GM21367 (cell line): ENCODE data around the gene HCN1.
"Not testable (repeated sequence)": the region's sequence is repeated elsewhere in the genome, so short reads cannot be mapped to it uniquely, and the experiment has no call there.

ENCODE experiments used
- ATAC-seq: cut with Tn5 transposase; IDR thresholded peaks from one replicate; pipeline ENCODE4 v1.9.1; 2021; ENCODE audit not compliant: unreplicated experiment

The HCN1 gene

DNA sequence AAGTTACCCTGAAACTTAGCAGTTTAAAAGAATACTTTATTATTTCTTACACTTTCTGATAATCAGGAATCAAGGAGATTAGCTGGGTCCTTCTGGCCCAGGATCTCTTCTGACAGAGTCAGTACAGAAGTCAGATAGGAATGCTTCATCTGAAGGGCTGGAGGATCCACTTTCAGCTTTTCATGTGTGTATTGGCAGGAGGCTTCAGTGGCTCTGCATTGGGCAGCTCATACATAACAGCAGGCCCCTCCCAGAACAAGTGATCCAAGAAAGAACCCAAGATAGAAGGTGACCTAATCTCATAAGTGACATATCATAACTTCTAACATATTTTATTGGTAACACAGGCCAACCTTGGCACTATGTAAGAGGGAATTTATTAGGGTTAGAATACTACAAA is 258.4 kb downstream of the HCN1 start:
- no peak for ATAC-seq

DNA sequence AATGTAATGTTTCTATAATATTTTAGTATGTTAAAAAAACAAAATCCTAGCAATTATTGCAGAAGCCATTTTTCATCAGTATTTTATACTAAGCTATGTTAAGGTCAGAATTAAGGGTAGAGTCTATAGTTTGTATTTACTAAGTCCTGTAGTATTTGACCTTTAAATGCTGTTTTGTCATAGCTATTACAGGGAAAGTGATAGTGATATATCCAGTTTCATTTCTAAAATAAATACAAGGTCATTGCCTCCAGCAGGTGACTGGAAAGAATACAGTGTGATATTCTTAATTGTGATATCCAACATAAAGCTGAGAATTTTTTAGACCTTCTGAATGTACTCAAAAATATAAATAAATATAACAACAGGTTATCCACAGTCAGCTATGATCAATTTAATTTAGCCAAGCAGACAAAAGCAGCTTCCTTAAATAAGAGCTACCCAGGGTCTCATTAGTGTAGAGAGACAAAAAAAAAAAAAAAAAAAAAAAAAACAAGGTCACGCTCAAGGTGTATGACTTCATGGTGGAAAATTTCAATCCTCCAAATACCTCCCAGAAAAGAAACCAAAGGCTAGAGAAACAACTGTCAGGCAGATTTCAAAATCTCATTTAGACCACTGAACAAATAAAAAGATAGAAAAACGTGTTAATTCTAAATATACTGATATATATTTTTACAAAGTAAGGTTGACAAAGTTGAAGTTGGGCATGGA is 278.7 kb downstream of the HCN1 start:
- ATAC-seq: no peak

DNA sequence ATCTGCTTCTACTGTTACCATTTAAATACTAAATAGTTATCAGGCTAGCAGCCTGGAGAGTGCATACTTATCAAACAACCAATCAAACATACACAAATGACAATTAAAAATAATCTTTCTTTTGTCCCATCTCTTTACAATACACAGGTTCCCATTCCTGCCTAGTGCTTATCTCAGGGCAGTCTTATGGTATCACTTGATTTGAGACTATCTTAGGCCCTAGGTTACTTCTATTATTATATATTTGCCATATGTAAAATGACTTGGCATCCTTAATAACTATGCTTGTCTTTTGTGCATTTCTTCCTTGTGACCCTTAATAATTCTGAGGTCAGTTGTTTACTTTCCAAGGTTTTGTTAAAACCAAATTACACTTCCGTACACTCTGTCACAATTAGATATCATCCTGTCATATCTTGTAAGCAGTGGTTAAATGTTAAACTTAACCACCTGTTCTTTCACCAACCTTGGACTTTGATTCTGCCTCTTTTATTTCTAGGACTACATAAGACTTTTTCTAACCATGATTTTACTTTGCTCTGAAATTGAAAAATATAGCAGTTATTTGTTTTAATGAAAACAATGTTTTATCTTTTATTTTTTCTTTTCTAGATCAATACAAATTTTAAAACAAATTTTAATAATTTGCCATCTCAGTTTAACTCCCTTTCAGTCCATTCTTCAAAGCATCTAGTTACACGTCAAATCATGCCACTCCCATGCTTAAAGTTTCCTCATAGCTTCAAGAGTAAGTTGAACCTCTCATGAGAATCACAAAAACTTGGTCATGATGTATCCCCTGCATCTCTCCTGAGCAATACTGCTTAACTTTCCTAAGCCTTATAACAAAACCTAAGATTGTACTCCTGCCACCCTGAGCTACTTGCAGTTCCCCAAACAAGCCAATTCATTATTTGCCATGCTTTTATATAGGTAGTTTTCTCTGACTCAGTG is 281.3 kb downstream of the HCN1 start:
- ATAC-seq: no peak

DNA sequence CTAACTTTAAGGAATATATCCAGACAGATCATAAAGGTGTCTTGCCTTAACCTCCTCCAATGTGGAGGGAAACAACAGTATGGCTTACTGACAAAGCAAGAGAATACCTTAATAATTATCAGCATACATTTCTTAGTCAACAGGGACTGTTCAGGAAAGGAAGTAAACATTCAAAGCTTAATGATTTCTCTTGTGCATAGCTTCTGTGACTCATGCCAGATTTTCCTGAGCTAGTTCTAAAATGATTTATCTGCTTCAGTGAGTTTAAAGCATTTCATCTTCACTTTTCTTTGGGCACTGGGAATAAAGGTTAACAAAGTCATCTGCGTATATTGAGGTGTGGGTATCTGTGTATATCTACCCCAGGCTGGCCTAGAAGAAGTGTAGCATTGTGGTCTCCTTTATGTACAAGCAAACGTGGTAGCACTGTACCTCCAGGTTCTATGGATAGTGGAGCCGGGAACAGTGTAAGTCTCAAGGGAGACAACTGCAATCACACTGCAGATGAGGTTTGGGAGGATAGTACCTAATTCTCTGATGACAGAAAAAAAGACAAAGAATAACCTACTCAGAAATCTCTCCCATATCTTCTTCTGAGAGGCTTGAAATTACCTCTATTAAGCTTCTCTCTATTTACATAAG is 284.1 kb downstream of the HCN1 start:
- no peak for ATAC-seq

DNA sequence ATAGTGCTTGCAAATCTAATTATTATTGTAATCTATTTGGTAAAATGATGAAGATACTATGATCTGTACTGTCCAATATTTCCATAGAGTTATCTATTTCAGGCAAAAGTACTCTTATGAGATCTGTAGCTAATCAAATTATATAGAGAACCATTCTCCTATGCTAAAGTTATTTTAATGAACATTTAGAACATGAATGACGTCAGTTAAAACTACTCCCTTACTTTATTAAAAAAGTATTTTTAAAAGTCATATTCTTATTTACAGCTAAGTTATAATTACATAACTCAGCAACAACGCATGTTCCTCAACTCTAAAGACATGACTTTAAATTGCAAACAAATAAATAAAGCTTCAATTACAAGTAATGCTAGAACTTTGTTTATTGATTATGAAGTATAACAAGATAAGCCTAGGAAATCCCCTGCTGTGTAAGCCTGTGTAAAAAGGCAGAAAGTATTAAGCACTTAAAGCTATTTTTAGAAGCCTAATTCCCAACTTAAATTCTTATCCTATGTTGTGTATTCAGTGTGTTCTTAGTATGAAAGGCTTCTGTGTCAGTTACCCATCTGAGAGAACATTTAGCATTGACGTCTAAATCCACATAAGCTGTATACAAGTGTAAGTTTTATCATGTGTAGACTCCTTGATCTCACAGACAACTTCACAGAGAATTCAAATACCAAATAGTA is 285.7 kb downstream of the HCN1 start:
- ATAC-seq: no peak

DNA sequence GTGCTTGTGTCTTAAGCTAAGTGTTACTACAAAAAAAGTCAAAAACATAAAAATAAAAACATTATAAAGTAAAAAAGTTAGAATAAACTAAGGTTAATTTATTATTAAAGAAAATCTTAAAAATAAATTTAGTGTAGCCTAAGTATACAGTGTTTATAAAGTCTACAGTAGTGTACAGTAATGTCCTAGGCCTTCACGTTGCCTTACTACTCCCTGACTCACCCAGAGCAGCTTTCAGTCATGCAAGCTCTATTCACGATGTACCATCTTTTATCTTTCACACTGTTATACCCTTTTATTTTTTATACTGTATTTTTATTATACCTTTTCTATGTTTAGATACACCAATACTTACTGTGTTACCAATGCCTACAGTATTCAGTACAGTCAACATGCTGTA is 288.1 kb downstream of the HCN1 start:
- ATAC-seq: no peak

DNA sequence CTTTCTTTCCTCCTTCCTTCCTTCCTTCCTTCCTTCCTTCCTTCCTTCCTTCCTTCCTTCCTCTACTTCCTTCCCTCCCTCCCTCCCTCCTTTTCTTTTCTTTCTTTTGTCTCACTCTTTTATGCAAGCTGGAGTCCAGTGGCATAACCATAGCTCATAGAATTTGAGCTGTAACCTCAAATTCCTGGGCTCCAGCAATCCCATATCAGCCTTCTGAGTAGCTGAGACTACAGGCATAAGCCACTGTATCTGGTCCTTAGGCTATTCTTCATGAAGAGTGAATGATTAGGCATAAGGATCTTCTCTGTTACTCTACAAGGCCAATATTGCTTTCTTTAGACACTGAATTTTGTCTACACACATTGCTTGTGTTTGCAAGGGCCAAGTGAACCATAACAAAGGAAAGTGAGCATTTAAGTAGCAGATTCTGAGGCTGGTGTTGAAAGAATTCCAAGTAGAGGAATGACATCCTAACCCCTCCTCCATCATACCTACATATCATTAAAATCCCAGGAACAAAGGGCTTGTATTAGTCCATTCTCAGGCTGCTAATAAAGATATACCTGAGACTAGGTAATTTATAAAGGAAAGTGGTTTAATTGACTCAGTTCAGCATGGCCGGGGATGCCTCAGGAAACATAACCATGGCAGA is 293.2 kb downstream of the HCN1 start:
- ATAC-seq: no peak

DNA sequence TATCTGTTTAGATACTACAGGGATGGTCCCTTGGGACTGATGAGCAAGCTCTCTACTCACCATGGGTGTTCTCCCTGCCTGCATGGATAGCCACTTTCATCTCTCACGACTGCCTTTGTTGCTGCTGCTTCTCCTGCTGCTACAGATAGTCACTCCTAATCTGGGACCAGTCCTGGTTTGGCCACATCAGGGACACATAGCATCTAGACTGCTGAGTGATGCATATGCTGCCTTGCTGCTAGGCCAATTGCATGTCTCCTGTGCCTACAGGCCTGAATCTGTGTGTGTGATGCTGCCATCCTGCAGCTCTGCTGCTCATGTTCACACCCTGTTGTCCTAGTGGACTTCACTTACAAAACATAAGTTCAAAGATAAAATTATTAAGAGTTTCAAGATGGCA is 297.1 kb downstream of the HCN1 start:
- no peak for ATAC-seq

DNA sequence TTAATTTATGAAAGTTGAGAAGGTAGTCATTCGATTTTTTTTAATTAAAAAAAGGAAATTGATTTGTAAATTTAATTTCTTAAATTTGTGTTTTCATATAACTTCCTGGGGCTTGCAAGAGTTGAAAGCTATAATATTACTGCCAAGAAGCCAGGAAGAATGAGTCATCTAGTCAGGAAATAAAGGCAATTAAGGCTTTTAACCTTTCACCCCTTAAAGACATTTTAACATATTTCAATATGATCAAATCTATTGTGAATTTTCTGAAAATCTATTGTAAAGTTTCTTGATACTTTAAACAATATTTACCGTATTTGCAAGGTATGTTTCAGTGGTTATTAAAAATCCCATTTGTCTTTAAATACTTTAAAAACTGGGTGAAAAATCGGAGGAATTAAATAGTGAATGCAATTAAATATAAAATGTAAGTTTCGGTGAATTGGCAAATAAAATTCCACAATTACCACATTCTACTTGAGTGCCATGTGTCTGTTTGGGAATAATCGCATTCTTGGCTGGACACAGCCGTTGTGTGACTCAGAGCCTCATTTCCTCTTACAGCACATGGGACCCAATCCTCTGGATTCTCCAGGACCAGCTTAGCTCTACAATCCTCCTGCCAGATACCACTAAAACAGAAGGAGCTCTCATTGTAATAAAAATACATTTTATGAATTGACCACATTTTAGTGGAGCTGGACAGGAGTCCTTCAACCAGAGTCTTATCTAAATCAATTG is 310.7 kb downstream of the HCN1 start:
- no peak for ATAC-seq

DNA sequence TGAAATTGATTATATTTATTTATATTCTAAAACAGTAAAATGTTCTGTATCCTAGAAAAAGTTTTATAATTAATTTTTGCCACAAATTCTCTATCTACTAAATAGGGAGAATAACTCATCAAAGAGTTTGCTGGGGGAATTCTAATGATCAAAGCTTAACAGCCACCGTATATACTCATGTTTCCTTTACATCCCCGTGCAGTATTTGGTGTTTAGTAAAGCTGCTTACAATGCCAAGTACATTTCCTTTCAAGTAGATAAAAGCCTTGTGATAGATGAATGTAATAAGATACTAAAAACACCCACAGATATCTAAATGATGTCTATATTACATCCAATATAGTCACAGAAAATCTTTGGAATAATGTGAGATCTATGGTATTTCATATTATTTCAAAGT is 312.2 kb downstream of the HCN1 start:
- ATAC-seq: no peak

DNA sequence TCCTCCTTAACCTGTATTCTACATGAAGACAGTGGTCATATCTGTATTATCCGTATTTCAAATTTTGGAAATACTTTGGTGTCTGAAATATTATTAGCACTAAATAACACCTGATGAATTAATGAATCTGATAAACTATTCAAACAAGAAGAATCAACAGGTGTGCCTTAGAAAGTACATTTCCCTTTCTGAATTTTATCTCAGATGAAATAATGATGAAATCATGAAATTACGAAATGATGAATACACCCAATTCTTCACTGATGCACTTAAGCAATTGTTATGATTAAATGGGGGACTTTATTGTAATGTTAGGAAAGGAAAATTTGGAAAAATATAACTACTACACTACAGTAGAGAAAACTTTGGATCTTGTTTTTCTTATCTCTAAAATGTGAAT is 313.6 kb downstream of the HCN1 start:
- no peak for ATAC-seq

DNA sequence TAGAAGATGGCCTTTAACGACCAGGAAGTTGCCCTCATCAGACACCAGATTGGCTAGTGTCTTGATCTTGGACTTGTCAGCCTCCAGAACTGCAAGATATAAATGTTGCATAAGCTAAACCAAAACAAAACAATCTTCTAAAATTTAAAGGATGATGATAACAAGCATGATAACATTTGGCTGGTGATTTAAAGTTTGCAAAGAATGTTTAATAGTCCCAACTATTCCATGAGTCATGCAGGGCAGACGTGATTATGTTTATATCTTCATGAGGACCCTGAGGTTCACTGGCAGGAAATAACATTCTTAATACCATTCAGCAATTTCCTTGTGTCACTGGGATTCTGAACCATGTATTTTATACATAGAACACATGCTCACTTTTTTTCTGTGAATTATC is 319.8 kb downstream of the HCN1 start:
- ATAC-seq: no peak

DNA sequence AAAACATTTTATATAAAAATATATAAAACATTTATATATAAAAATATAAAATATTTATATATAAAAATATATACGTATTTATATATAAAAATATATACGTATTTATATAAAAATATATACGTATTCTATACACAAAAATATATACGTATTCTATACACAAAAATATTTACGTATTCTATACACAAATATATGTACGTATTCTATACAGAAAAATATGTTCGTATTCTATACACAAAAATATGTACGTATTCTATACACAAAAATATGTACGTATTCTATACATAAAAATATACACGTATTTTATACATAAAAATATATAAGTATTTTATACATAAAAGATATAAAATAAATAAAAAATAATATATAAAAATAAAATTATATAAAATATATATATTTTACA is 323.6 kb downstream of the HCN1 start:
- ATAC-seq: no peak

DNA sequence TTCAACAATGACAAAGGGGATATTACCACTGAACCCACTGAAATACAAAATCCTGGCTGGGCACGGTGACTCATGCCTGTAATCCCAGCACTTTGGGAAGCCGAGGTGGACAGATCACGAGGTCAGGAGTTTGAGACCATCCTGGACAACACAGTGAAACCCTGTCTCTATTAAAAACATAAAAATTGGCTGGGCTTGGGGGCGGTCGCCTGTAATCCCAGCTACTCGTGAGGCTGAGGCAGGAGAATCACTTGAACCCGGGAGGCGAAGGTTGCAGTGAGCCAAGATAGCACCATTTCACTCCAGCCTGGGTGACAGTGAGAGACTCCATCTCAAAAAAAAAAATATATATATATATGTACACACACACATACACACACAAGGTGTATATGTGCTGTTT is 324.8 kb downstream of the HCN1 start:
- ATAC-seq: not testable (repeated sequence)

DNA sequence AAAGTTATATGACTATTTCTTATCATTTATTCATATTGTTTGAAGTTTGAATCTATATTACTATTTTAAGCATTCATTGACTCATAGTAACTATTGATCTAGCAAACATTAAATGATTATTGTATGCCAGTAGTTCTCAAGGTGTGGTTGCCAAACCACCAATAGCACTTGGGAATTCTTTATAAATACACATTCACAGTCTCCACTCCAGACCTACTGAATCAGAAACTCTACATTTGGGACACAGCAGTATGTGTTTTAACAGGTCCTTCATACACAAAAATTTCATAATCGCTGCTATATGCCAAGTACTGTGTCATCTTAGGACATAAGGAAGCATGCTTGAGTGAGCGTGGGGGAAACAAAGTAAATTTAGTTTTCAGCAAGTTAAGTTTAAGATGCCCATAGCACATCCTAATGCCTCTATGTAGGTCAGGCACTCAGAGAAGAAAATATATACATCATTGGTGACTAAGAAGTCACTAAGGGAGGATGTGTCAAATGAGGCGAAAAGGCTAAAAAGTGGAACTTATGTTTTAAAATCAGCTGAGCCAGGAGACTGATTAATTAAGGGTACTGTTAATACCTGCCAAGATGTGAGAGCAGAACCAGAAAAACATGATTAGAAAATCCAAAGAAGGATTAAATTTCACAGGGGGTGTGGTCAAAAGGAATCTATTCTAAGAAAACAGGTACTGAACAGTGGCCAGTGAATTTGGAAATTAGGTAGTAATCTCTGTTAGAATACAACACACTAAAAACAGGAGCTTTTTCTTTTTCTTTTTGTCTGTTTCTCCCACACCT is 340.8 kb downstream of the HCN1 start:
- no peak for ATAC-seq

DNA sequence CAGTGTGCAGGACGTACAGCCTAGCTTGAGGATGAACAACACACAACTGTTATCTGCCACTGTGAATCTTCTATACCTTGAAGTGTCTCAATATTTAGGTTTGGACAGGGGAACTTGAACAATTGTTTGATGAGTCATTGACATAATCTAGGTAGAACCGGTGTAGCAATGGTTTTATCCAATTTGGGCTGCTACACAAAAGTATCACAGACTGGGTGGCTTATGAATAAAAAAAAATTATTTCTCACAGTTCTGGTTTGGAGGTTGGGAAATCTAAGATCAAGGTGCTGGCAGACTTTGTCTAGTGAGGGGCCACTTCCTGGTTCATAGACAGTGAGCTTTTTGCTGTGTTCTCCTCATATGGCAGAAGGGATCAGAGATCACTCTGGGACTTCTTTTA is 359.7 kb downstream of the HCN1 start:
- ATAC-seq: no peak

DNA sequence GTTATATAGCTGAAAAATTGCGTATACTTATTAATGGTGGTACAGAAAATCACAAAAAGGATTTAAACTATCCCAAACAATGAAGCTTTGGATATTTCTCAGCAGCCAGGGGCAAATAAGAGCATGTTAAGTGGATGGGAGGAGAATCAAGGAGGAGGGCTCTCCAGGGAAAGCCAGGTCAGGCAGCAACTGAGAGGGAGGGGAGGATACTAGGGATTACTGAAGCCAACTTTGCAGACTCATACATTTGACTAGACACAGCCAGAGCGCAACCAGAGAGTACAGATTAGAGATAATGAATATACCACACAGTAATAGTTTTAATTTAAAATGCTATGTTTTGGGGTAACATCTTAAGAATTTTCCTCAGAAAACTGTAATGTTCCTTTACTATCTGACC is 360.2 kb downstream of the HCN1 start:
- ATAC-seq: no peak

DNA sequence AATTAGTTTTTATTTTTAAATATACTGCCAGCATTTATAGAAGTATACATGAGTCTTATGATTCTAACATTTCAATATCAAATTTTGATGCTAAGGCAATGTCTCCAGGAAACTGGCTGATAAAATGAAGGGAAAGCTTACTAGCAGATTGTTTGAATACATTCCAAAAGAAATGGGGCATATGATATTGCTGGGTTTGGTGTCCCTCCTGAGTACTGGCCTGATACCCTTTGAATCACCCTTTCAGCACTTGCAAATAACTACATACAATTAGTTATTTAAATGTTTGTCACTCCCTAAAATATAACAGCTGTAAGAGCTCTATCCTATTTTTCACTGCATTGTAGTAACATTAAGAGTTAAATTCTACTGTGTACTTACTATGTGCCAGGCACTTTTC is 360.8 kb downstream of the HCN1 start:
- ATAC-seq: no peak

DNA sequence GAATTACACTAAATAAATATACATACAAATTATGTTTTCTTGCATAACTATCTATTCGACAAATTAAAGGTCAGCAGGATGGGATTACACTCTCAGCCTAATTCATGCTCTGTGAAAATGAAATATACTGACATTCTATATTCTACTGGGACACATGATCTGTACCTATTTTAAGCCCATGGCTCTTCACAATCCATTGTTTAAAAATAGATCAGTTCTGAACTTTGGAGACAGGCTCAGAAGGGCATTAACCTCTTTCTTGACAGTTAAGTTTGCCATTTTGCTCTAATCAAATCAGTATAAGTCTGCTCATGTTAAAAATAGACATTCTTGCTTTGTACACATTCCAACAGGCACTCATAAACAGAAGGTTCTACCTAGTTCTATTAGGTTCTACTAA is 361.2 kb downstream of the HCN1 start:
- no peak for ATAC-seq
